Fibroblast of pulmonary artery (primary cell): Measurements from ENCODE around the gene FGF1.

Experiments used
- DNase-seq: peaks from one replicate; pipeline ENCODE4 v3.0.0-alpha.2; 2010; ENCODE audit warnings: low read depth
- H3K4me3 ChIP-seq: replicated peaks from 2 replicates; pipeline ENCODE4 v1.5.1; 2011; ENCODE audit warnings: low read depth, mild to moderate bottlenecking, control low read depth, low read length, moderate library complexity
- CTCF ChIP-seq: IDR thresholded peaks from 2 replicates; pipeline ENCODE4 v1.5.1; 2011; ENCODE audit warnings: mild to moderate bottlenecking, control low read depth, low read length, inconsistent platforms; ENCODE audit errors: missing control alignments

FGF1 gene

DNA sequence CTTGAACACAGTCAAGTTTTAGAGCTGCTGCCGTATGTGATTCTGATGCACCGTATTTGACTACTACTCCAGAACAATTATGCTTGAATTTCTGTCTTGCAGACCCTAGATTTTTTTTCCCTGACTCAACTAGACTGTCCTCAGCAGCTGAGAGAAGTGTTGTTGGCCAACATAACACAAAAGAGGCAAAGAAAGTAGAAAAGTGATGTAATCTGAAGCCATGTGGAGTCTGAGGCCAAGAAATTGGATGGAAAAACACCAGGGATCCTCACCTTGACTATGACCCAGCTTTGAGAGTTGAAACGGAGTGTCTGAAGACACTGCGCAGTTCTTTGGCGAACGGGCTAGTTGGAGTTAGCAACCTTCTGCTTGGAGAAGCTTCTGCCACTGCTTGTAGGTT is 36.3 kb upstream of the FGF1 start:
- DNase-seq = peak; percentile 33
- no peak overlapping the region for H3K4me3 ChIP-seq
- no peak for TF ChIP-seq CTCF

GRCh38 chr5:142720641-142721271 is 34.9 kb upstream of the FGF1 start:
- DNase-seq = peak; percentile 43

DNA sequence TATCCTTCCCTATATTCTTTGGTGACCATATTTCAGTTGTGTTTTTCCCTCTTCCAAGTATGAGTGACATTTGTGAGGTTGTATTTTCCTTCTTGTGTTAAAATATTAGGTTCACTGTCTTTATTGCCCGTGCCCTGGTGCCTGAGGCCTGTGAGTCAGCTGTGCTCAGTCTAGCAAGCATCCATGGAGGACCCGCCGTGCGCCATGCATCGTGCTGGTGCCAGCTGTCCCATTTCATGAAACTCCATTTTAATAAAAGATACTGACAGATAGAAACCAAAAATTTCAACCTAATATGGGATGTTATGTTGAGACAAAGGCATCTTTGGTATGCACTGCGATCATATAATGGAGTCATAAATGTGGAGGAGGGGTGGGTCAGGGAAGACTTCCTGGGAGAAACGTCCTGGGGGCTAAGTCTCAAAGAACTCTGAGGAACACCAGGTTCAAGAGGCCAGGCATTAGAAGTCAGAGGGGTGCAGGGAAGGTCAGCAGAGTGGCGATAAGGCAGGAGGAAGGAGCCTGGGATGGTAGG is 34.0 kb upstream of the FGF1 start:
- no peak overlapping the region for H3K4me3 ChIP-seq
- no peak for TF ChIP-seq CTCF
- DNase-seq = no peak

More at GRCh38 chr5:142720641-142721271, 34.9 kb upstream of the FGF1 start:
- TF ChIP-seq CTCF = no peak
- no peak overlapping the region for H3K4me3 ChIP-seq

GRCh38 chr5:142717582-142718215 is 31.8 kb upstream of the FGF1 start:
- peak; percentile 88 for TF ChIP-seq CTCF
- peak; percentile 85 for DNase-seq
- H3K4me3 ChIP-seq = no peak overlapping the region

GRCh38 chr5:142716963-142717362 is 31.1 kb upstream of the FGF1 start:
- TF ChIP-seq CTCF = peak; percentile 64
- H3K4me3 ChIP-seq = no peak overlapping the region
- peak; percentile 66 for DNase-seq

DNA sequence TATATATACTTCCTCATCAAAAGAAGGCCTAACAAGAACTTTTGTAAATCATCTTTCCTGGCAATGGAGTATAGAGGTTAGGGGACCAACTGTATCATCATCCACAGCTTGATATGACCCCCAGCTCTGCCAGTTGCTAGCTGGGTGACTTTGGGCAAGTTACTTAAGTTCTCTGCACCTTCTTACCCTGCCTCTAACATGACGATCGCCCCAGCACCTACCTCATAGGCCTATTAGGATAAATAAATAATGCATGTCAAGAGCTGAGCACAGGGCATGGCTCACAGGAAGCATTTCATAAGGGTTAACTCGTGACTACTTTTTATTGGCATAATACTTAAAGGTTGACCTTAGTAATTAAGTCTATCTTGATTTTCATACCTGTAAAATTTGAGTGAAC is 29.4 kb upstream of the FGF1 start:
- TF ChIP-seq CTCF = no peak
- no peak overlapping the region for H3K4me3 ChIP-seq
- no peak for DNase-seq
